Inflammatory macrophage treated with lipopolysaccharide for 4 hours (primary cell): Measurements from ENCODE around the gene CNOT8.

ENCODE experiments used
- DNase-seq: peaks from one replicate; pipeline ENCODE4 v3.0.0-alpha.2; 2020

The CNOT8 gene

GRCh38 chr5:154836225-154836624 lies 22.2 kb upstream of the CNOT8 start:
- DNase-seq: no peak

GRCh38 chr5:154837009-154837901 lies 21.2 kb upstream of the CNOT8 start:
- no peak for DNase-seq

- no peak for DNase-seq
Measured at GRCh38 chr5:154840435-154841272, 17.8 kb upstream of the CNOT8 start.

GRCh38 chr5:154841273-154841661 lies 17.2 kb upstream of the CNOT8 start:
- DNase-seq: no peak

GRCh38 chr5:154842689-154843530 lies 15.5 kb upstream of the CNOT8 start:
- DNase-seq: no peak

- no peak for DNase-seq
Measured at GRCh38 chr5:154844809-154845208, 13.6 kb upstream of the CNOT8 start.

- no peak for DNase-seq
Measured at GRCh38 chr5:154849264-154849785, 9.1 kb upstream of the CNOT8 start.

GRCh38 chr5:154849791-154850201 lies 8.6 kb upstream of the CNOT8 start:
- peak; percentile 77 for DNase-seq

- DNase-seq: peak; percentile 69
Measured at GRCh38 chr5:154850255-154851062, 8.0 kb upstream of the CNOT8 start, which contains the start of gene FAXDC2. Gene FAXDC2, minus strand, starts transcription at chr5:154850603. Its CDS starts 12,425 bp downstream, at chr5:154838178.

- no peak for DNase-seq
Measured at GRCh38 chr5:154851351-154851750, 7.1 kb upstream of the CNOT8 start.

GRCh38 chr5:154857530-154858296 lies 714 bp upstream of the CNOT8 start:
- DNase-seq: peak; percentile 90

- DNase-seq: peak; percentile 68
Measured at GRCh38 chr5:154858972-154859871, 795 bp downstream of the CNOT8 start.

GRCh38 chr5:154860123-154860522 lies 1.7 kb downstream of the CNOT8 start:
- DNase-seq: peak; percentile 46

- peak; percentile 46 for DNase-seq
Measured at GRCh38 chr5:154860765-154861164, 2.3 kb downstream of the CNOT8 start.

- DNase-seq: no peak
Measured at GRCh38 chr5:154861946-154862345, 3.5 kb downstream of the CNOT8 start.

- peak; percentile 33 for DNase-seq
Measured at GRCh38 chr5:154862766-154863165, 4.3 kb downstream of the CNOT8 start.

GRCh38 chr5:154863291-154864080 lies 5.1 kb downstream of the CNOT8 start:
- DNase-seq: no peak

- DNase-seq: no peak
Measured at GRCh38 chr5:154865466-154866184, 7.2 kb downstream of the CNOT8 start.
